HEK293 (cell line): ENCODE data around the gene C16orf86.
A peak's percentile ranks its signal among the peaks of the same experiment; 100 is the strongest.

ENCODE experiments used
- CTCF ChIA-PET: fragments of 350-600 bp; formaldehyde crosslinking; extraction: SDS; loops from one replicate; lab custom pipeline; 2021; ENCODE audit warnings: antibody characterized with exemption; lab: Yijun Ruan, JAX
- POLR2A ChIA-PET: fragments of 300-600 bp; formaldehyde crosslinking; extraction: SDS; loops from one replicate; lab custom pipeline; 2020; ENCODE audit warnings: antibody characterized with exemption, inconsistent platforms; lab: Yijun Ruan, JAX
- H3K27ac ChIP-seq: fragments of 200-500 bp; sonication (Bioruptor generic); 2 replicates; pipeline ENCODE4 v1.5.1; 2014; ENCODE audit warnings: low read depth, low read length, control low read depth, inconsistent platforms; ENCODE audit errors: extremely low read depth
- H3K36me3 ChIP-seq, 2 experiments: fragments of 200-500 bp in 1 of 2; sonication (Bioruptor generic) in 1 of 2; 1 replicate in 1 of 2; 2 replicates in 1 of 2; pipeline ENCODE4 v1.5.1; 2014 to 2017; ENCODE audit warnings: inconsistent platforms in 2 of 2, low read length in 2 of 2; ENCODE audit not compliant: control insufficient read depth in 2 of 2, insufficient read depth in 1 of 2
- H3K4me1 ChIP-seq: fragments of 200-500 bp; sonication (Bioruptor generic); 2 replicates; pipeline ENCODE4 v1.5.1; 2014; ENCODE audit warnings: mild to moderate bottlenecking, low read length, inconsistent platforms; ENCODE audit not compliant: control insufficient read depth, insufficient read depth
- H3K4me3 ChIP-seq: 2 replicates; pipeline ENCODE4 v1.5.1; 2011; ENCODE audit warnings: low read depth, mild to moderate bottlenecking, control low read depth, low read length, moderate library complexity
- H3K9me3 ChIP-seq: fragments of 200-500 bp; sonication (Bioruptor generic); 2 replicates; pipeline ENCODE4 v1.5.1; 2014; ENCODE audit warnings: low read depth, low read length, inconsistent platforms; ENCODE audit not compliant: control insufficient read depth, insufficient read depth
- GLIS1 ChIP-seq: fragments of 450-650 bp; formaldehyde crosslinking; IDR thresholded peaks from 2 replicates; pipeline ENCODE4 v1.5.1; 2016; ENCODE audit warnings: missing biosample characterization, missing genetic modification characterization
- GLIS2 ChIP-seq: fragments of 450-650 bp; formaldehyde crosslinking; IDR thresholded peaks from 2 replicates; pipeline ENCODE4 v1.5.1; 2016; ENCODE audit warnings: missing biosample characterization, missing genetic modification characterization
- KLF1 ChIP-seq: fragments of 450-650 bp; formaldehyde crosslinking; IDR thresholded peaks from 2 replicates; pipeline ENCODE4 v1.5.1; 2016; ENCODE audit warnings: missing biosample characterization, missing genetic modification characterization
- RBAK ChIP-seq: fragments of 450-650 bp; formaldehyde crosslinking; IDR thresholded peaks from 2 replicates; pipeline ENCODE4 v1.5.1; 2016; ENCODE audit warnings: missing biosample characterization, missing genetic modification characterization
- SCRT2 ChIP-seq: fragments of 450-650 bp; formaldehyde crosslinking; IDR thresholded peaks from 2 replicates; pipeline ENCODE4 v1.5.1; 2016; ENCODE audit warnings: missing biosample characterization, missing genetic modification characterization
- WT1 ChIP-seq: fragments of 450-650 bp; formaldehyde crosslinking; IDR thresholded peaks from 2 replicates; pipeline ENCODE4 v1.5.1; 2016; ENCODE audit warnings: missing biosample characterization, missing genetic modification characterization
- ZFP3 ChIP-seq: fragments of 450-650 bp; formaldehyde crosslinking; IDR thresholded peaks from 2 replicates; pipeline ENCODE4 v1.5.1; 2016; ENCODE audit warnings: low read depth, missing biosample characterization, missing genetic modification characterization
- ZIC2 ChIP-seq: fragments of 450-650 bp; formaldehyde crosslinking; IDR thresholded peaks from 2 replicates; pipeline ENCODE4 v1.5.1; 2016; ENCODE audit warnings: missing biosample characterization, missing genetic modification characterization
- ZNF10 ChIP-seq: fragments of 450-650 bp; formaldehyde crosslinking; IDR thresholded peaks from 2 replicates; pipeline ENCODE4 v1.5.1; 2017; ENCODE audit warnings: missing biosample characterization, missing genetic modification characterization
- ZNF121 ChIP-seq: fragments of 450-650 bp; formaldehyde crosslinking; IDR thresholded peaks from 2 replicates; pipeline ENCODE4 v1.5.1; 2016; ENCODE audit warnings: missing biosample characterization, missing genetic modification characterization
- ZNF302 ChIP-seq: fragments of 450-650 bp; formaldehyde crosslinking; IDR thresholded peaks from 2 replicates; pipeline ENCODE4 v1.5.1; 2016; ENCODE audit warnings: missing biosample characterization, missing genetic modification characterization, low read depth
- ZNF311 ChIP-seq: fragments of 450-650 bp; formaldehyde crosslinking; IDR thresholded peaks from 2 replicates; pipeline ENCODE4 v1.5.1; 2017; ENCODE audit warnings: missing biosample characterization, missing genetic modification characterization, borderline replicate concordance
- ZNF521 ChIP-seq: fragments of 450-650 bp; formaldehyde crosslinking; IDR thresholded peaks from 2 replicates; pipeline ENCODE4 v1.5.1; 2017; ENCODE audit warnings: missing biosample characterization, mild to moderate bottlenecking, missing genetic modification characterization
- ZNF624 ChIP-seq: fragments of 450-650 bp; formaldehyde crosslinking; IDR thresholded peaks from 2 replicates; pipeline ENCODE4 v1.5.1; 2017; ENCODE audit warnings: missing biosample characterization, missing genetic modification characterization
- ZNF692 ChIP-seq: fragments of 450-650 bp; formaldehyde crosslinking; IDR thresholded peaks from 2 replicates; pipeline ENCODE4 v1.5.1; 2016; ENCODE audit warnings: missing biosample characterization, missing genetic modification characterization
- ZNF792 ChIP-seq: fragments of 450-650 bp; formaldehyde crosslinking; IDR thresholded peaks from 2 replicates; pipeline ENCODE4 v1.5.1; 2016; ENCODE audit warnings: missing biosample characterization, missing genetic modification characterization
- ZNF843 ChIP-seq: fragments of 450-650 bp; formaldehyde crosslinking; IDR thresholded peaks from 2 replicates; pipeline ENCODE4 v1.5.1; 2016; ENCODE audit warnings: missing biosample characterization, missing genetic modification characterization
- TF ChIP-seq, protein P1 (sequence below): fragments of 450-650 bp; formaldehyde crosslinking; IDR thresholded peaks from 2 replicates; pipeline ENCODE4 v1.5.1; 2016; ENCODE audit warnings: missing biosample characterization, missing genetic modification characterization
- TF ChIP-seq, protein P2 (sequence below): fragments of 450-650 bp; formaldehyde crosslinking; IDR thresholded peaks from 2 replicates; pipeline ENCODE4 v1.5.1; 2017; ENCODE audit warnings: missing biosample characterization, missing genetic modification characterization

Gene C16orf86

DNA sequence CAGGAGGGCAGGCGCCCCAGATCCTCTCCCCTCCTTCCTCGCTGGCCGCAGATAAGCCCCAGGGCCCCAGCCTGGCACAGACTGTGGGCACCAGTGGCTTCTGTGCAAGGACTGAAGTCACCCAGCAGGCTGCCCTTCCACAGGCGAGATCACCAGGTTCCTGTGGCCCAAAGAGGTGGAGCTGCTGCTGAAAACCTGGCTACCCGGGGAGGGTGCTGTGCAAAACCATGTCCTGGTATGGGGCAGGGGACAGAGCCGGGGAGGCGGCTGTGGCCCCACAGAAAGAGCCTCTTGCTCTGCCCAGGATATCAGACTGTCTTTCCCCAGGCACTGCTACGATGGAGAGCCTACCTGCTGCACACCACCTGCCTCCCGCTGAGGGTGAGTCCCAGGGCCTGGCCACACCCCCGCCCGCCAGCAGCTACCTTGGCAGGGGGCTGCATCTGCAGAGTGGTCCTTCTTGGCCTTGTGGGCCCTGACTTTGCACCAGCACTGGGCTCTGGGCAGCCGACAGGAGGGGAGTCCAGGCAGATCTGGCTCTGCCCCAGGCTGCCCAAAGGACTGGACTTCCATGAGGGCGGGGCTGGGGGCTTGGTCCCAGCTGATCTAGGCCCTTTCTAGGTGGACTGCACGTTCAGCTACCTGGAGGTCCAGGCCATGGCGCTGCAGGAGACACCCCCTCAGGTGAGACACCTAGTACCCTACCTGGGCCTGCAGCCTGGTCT lies 21.1 kb upstream of the C16orf86 start:
- CTCF ChIA-PET = interaction anchor here (0.6 to 9.9 kb wide), 27 partner anchors 13 to 358 kb away, joined by 3 to 119 read pairs (median 6); partner anchors contain the start of genes ACD, CTCF and RIPOR1
- H3K4me1 ChIP-seq = no peaks in the 10 kb centered on the region
- no peaks in the 10 kb centered on the region for H3K9me3 ChIP-seq
- POLR2A ChIA-PET = interaction anchor here (0.5 to 2.1 kb wide), 5 partner anchors 15 to 124 kb away, joined by 3 to 13 read pairs (median 7); partner anchors contain the start of genes ACD, CTCF and PARD6A
- no peak overlapping the region for H3K27ac ChIP-seq
- peak overlapping the region; percentile 44 for H3K4me3 ChIP-seq
- TF ChIP-seq SCRT2 (peak; percentile 65), WT1 (tag by site-specific recombination) (no peak), ZFP3 (tag by site-specific recombination) (no peak), ZNF10 (tag by site-specific recombination) (no peak), GLIS1 (tag by site-specific recombination) (peak; percentile 30; the same call in 1 of the 2 replicates), ZNF792 (tag by site-specific recombination) (no peak), ZIC2 (peak; percentile 79), ZNF302 (tag by site-specific recombination) (no peak)
- H3K36me3 ChIP-seq = no peaks in the 10 kb centered on the region

- ChIA-PET POLR2A (interaction anchor here (0.7 to 1.9 kb wide), 2 partner anchors 126 to 296 kb away, joined by 4 to 7 read pairs; no protein-coding TSS in a partner anchor), CTCF (interaction anchor here (0.6 to 9.9 kb wide), 5 partner anchors 29 to 169 kb away, joined by 3 to 119 read pairs (median 4); no protein-coding TSS in a partner anchor)
- Histone ChIP-seq H3K9me3 (no peaks in the 10 kb centered on the region), H3K27ac (no peak overlapping the region), H3K36me3 (no peaks in the 10 kb centered on the region), H3K4me3 (no peak overlapping the region), H3K4me1 (no peaks in the 10 kb centered on the region)
- TF ChIP-seq RBAK (tag by site-specific recombination) (no peak), GLIS1 (tag by site-specific recombination) (peak; percentile 38; the same call in 1 of the 2 replicates), ZNF121 (tag by site-specific recombination) (no peak), ZNF624 (tag by site-specific recombination) (no peak), ZNF311 (tag by site-specific recombination) (no peak), KLF1 (tag by site-specific recombination) (peak; percentile 82), ZNF843 (tag by site-specific recombination) (no peak), GLIS2 (tag by site-specific recombination) (no peak), ZNF521 (tag by site-specific recombination) (no peak), ZNF692 (tag by site-specific recombination) (no peak)
- TF ChIP-seq, protein P1, sequence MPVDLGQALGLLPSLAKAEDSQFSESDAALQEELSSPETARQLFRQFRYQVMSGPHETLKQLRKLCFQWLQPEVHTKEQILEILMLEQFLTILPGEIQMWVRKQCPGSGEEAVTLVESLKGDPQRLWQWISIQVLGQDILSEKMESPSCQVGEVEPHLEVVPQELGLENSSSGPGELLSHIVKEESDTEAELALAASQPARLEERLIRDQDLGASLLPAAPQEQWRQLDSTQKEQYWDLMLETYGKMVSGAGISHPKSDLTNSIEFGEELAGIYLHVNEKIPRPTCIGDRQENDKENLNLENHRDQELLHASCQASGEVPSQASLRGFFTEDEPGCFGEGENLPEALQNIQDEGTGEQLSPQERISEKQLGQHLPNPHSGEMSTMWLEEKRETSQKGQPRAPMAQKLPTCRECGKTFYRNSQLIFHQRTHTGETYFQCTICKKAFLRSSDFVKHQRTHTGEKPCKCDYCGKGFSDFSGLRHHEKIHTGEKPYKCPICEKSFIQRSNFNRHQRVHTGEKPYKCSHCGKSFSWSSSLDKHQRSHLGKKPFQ (tag by site-specific recombination) = no peak
- TF ChIP-seq, protein P2, sequence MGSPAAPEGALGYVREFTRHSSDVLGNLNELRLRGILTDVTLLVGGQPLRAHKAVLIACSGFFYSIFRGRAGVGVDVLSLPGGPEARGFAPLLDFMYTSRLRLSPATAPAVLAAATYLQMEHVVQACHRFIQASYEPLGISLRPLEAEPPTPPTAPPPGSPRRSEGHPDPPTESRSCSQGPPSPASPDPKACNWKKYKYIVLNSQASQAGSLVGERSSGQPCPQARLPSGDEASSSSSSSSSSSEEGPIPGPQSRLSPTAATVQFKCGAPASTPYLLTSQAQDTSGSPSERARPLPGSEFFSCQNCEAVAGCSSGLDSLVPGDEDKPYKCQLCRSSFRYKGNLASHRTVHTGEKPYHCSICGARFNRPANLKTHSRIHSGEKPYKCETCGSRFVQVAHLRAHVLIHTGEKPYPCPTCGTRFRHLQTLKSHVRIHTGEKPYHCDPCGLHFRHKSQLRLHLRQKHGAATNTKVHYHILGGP (tag by site-specific recombination) = no peak
Measured at GRCh38 chr16:67647111-67647651, 19.4 kb upstream of the C16orf86 start.
